Gastrocnemius medialis (tissue), 4 donors: ENCODE measurements around the gene EIF1AD.

Experiments used
- POLR2A ChIP-seq, 2 donors: fragments of 450-650 bp; IDR thresholded peaks; one replicate each; pipeline ENCODE4 v1.6.1; 2017; ENCODE audit warnings: antibody characterized with exemption in 2 of 2, mild to moderate bottlenecking in 2 of 2, moderate library complexity in 2 of 2
- TF ChIP-seq, protein P1 (sequence below), 5 experiments: fragments of 450-650 bp in 3 of 5; fragments of 200-600 bp in 2 of 5; sonication (generic) in 2 of 5; IDR thresholded peaks in 4 of 5; conservative IDR thresholded peaks in 1 of 5; 1 replicate in 4 of 5; 2 replicates in 1 of 5; pipeline ENCODE4 v1.5.1; 2016 to 2019; ENCODE audit warnings: antibody characterized with exemption in 5 of 5, mild to moderate bottlenecking in 3 of 5, moderate library complexity in 3 of 5

DNA sequence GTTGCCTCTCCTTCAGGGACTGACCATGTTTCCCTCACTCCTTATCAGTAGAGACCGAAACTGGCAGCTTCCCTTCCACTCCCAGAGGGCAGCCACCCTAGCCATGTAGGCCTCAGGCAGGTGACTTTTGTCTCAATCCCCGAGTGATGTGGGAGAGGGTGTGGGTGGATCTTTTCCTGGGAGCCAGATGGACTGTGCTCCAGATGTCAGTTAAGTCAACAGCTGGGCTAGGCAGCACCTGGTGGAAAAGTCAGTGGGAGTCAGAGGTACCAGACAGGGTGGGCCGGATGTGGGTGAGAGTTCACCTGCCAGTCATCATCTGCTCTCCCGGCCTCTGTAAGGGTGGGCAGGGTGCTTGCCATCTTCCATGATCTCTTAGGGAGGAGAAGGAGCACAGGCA is 2.2 kb upstream of the EIF1AD start:
- TF ChIP-seq, protein P1, sequence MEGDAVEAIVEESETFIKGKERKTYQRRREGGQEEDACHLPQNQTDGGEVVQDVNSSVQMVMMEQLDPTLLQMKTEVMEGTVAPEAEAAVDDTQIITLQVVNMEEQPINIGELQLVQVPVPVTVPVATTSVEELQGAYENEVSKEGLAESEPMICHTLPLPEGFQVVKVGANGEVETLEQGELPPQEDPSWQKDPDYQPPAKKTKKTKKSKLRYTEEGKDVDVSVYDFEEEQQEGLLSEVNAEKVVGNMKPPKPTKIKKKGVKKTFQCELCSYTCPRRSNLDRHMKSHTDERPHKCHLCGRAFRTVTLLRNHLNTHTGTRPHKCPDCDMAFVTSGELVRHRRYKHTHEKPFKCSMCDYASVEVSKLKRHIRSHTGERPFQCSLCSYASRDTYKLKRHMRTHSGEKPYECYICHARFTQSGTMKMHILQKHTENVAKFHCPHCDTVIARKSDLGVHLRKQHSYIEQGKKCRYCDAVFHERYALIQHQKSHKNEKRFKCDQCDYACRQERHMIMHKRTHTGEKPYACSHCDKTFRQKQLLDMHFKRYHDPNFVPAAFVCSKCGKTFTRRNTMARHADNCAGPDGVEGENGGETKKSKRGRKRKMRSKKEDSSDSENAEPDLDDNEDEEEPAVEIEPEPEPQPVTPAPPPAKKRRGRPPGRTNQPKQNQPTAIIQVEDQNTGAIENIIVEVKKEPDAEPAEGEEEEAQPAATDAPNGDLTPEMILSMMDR (IDR thresholded peaks at IDR 0.05 in 4 of 5, conservative IDR thresholded peaks at IDR 0.05 in 1 of 5): no peak
- TF ChIP-seq POLR2A (IDR thresholded peaks at IDR 0.05): no peak
